Natural killer cell (primary cell): ENCODE measurements around the gene TMEM212. TPM values are rescaled to one million over a fixed set of nuclear protein-coding genes. Genes with fewer than 3 reads are reported as not detected.

ENCODE experiments used
- ATAC-seq, 3 donors: fragments of 150-1000 bp in 2 of 3; fragments of 200-7000 bp in 1 of 3; cut with Tn5 transposase; 1 replicate in 1 of 3; 2 replicates in 2 of 3; pipeline ENCODE4 v1.10.0; 2021; ENCODE audit warnings: mild to moderate bottlenecking in 2 of 3, moderate library complexity in 2 of 3
- DNase-seq, 2 donors: peaks; one replicate each; pipeline versions ENCODE4 v3.0.0 to v3.0.0-alpha.2; 2013 to 2021; ENCODE audit warnings: mixed read lengths in 1 of 2
- H3K27ac ChIP-seq: one replicate; pipeline ENCODE4 v1.5.1; 2013; ENCODE audit warnings: mild to moderate bottlenecking, low read length
- H3K27me3 ChIP-seq: one replicate; pipeline ENCODE4 v1.6.1; 2013; ENCODE audit warnings: low read length; ENCODE audit not compliant: control insufficient read depth, insufficient read depth
- H3K36me3 ChIP-seq: one replicate; pipeline ENCODE4 v1.6.1; 2013; ENCODE audit warnings: low read length; ENCODE audit not compliant: control insufficient read depth, insufficient read depth
- H3K4me1 ChIP-seq: one replicate; pipeline ENCODE4 v1.6.1; 2013; ENCODE audit warnings: low read length; ENCODE audit not compliant: control insufficient read depth, insufficient read depth
- H3K4me3 ChIP-seq: one replicate; pipeline ENCODE4 v1.5.1; 2013; ENCODE audit warnings: low read length
- H3K9me3 ChIP-seq: one replicate; pipeline ENCODE4 v1.6.1; 2013; ENCODE audit warnings: low read length; ENCODE audit not compliant: control insufficient read depth, insufficient read depth
- H3K27ac Mint-ChIP-seq, 2 donors: one replicate each; pipeline ENCODE4 v1.8.0; 2022; ENCODE audit warnings: mild to moderate bottlenecking in 2 of 2, mixed read lengths in 2 of 2, moderate library complexity in 1 of 2
- H3K27me3 Mint-ChIP-seq, 2 donors: one replicate each; pipeline ENCODE4 v1.8.0; 2022; ENCODE audit warnings: low read depth in 2 of 2, mixed read lengths in 2 of 2
- H3K36me3 Mint-ChIP-seq: one replicate; pipeline ENCODE4 v1.8.0; 2022; ENCODE audit warnings: mixed read lengths
- H3K4me1 Mint-ChIP-seq, 2 donors: one replicate each; pipeline ENCODE4 v1.8.0; 2022; ENCODE audit warnings: mixed read lengths in 2 of 2
- H3K4me3 Mint-ChIP-seq: one replicate; pipeline ENCODE4 v1.8.0; 2022; ENCODE audit warnings: mild to moderate bottlenecking, moderate library complexity, mixed read lengths
- H3K9me3 Mint-ChIP-seq, 2 donors: one replicate each; pipeline ENCODE4 v1.8.0; 2022; ENCODE audit warnings: mixed read lengths in 2 of 2
- WGBS: methylation state at CpG from one replicate; pipeline ENCODE4 v1.1.7; 2013; ENCODE audit warnings: missing lambda C conversion rate; ENCODE audit not compliant: insufficient coverage; 5-methylcytosine and 5-hydroxymethylcytosine counted together
- intact Hi-C: fragments of 100-400 bp; cut with micrococcal nuclease; formaldehyde crosslinking; loops from one replicate; pipeline ENCODE4 v1.14.2; 2022
- total RNA-seq, 4 donors: library from RNA; stranded (reverse); fragments of 120-200 nt in 1 of 4; gene quantifications; one replicate each; pipeline versions ENCODE4 v1.2.3 to v1.2.4, GENCODE V29; 2013 to 2022
- TF ChIP-seq, protein P1 (sequence below): fragments of 200-600 bp; IDR thresholded peaks from one replicate; pipeline ENCODE4 v1.8.0; 2022; ENCODE audit warnings: antibody characterized with exemption

Gene TMEM212
- total RNA-seq, 3 donors from 2014 or later (not counting 1 experiment from before 2014, with no cell fraction given) = not detected

- Mint-ChIP-seq H3K4me3 (no peak overlapping the region), H3K27ac (no peak overlapping the region), H3K9me3 (no peaks in the 10 kb centered on the region), H3K36me3 (no peaks in the 10 kb centered on the region), H3K4me1 (peaks cover 10 to 11% of the 10 kb centered on the region in 2 donors), H3K27me3 (peaks cover 5 to 19% of the 10 kb centered on the region in 2 donors)
- DNase-seq (no peak), ATAC-seq (no peak)
- Histone ChIP-seq H3K36me3 (no peaks in the 10 kb centered on the region), H3K27ac (no peak overlapping the region), H3K27me3 (no peaks in the 10 kb centered on the region), H3K9me3 (no peaks in the 10 kb centered on the region), H3K4me1 (no peaks in the 10 kb centered on the region), H3K4me3 (no peak overlapping the region)
- WGBS = 63% methylated on average over 3 of the region's 4 CpGs
- TF ChIP-seq, protein P1, sequence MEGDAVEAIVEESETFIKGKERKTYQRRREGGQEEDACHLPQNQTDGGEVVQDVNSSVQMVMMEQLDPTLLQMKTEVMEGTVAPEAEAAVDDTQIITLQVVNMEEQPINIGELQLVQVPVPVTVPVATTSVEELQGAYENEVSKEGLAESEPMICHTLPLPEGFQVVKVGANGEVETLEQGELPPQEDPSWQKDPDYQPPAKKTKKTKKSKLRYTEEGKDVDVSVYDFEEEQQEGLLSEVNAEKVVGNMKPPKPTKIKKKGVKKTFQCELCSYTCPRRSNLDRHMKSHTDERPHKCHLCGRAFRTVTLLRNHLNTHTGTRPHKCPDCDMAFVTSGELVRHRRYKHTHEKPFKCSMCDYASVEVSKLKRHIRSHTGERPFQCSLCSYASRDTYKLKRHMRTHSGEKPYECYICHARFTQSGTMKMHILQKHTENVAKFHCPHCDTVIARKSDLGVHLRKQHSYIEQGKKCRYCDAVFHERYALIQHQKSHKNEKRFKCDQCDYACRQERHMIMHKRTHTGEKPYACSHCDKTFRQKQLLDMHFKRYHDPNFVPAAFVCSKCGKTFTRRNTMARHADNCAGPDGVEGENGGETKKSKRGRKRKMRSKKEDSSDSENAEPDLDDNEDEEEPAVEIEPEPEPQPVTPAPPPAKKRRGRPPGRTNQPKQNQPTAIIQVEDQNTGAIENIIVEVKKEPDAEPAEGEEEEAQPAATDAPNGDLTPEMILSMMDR = no peak
- intact Hi-C loops = no loop called here
Measured at GRCh38 chr3:171822431-171823106, 20.6 kb upstream of the TMEM212 start.

DNA sequence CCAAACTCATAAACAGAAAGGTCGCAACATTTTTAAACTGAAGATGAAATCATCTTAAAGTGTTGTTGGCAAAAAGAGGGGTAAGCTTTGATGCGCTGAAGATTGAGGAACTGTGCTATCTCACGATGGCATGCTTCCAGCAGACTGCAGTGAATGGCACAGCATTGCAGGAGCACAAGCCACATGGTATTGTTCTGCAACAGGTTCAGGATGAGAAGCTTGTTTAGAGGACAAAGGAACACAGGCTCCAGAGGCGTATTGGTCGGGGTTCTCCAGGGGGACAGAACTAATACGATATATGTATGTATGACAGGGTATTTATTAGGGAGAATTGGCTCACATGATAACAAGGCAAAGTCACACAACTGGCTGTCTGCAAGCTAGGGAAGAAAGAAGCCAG lies 19.0 kb upstream of the TMEM212 start:
- Histone ChIP-seq H3K27ac (no peak overlapping the region), H3K36me3 (no peaks in the 10 kb centered on the region), H3K27me3 (no peaks in the 10 kb centered on the region), H3K4me3 (no peak overlapping the region), H3K4me1 (peaks cover 5% of the 10 kb centered on the region), H3K9me3 (no peaks in the 10 kb centered on the region)
- Mint-ChIP-seq H3K36me3 (no peaks in the 10 kb centered on the region), H3K27me3 (peaks cover 5 to 19% of the 10 kb centered on the region in 2 donors), H3K4me3 (no peak overlapping the region), H3K4me1 (peaks cover 17 to 19% of the 10 kb centered on the region in 2 donors), H3K9me3 (no peaks in the 10 kb centered on the region), H3K27ac (no peak overlapping the region)
- ATAC-seq (no peak), DNase-seq (no peak)
- 77% methylated on average over 6 of the region's 6 CpGs for WGBS
- TF ChIP-seq, protein P1 = no peak
- intact Hi-C loops = no loop called here

GRCh38 chr3:171824824-171825221 lies 18.3 kb upstream of the TMEM212 start:
- no peak overlapping the region for H3K27ac Mint-ChIP-seq
- H3K4me1 Mint-ChIP-seq = peaks cover 17 to 19% of the 10 kb centered on the region in 2 donors
- no peaks in the 10 kb centered on the region for H3K9me3 Mint-ChIP-seq
- ATAC-seq (no peak), DNase-seq (no peak)
- no peak overlapping the region for H3K4me3 ChIP-seq
- peaks cover 5 to 19% of the 10 kb centered on the region in 2 donors for H3K27me3 Mint-ChIP-seq
- TF ChIP-seq, protein P1 = no peak
- H3K9me3 ChIP-seq = no peaks in the 10 kb centered on the region
- no peaks in the 10 kb centered on the region for H3K36me3 Mint-ChIP-seq
- WGBS = 94% methylated on average over 7 of the region's 7 CpGs
- no peaks in the 10 kb centered on the region for H3K27me3 ChIP-seq
- peaks cover 5% of the 10 kb centered on the region for H3K4me1 ChIP-seq
- H3K4me3 Mint-ChIP-seq = no peak overlapping the region
- no peaks in the 10 kb centered on the region for H3K36me3 ChIP-seq
- H3K27ac ChIP-seq = no peak overlapping the region
- intact Hi-C loops = no loop called here
